Rectal smooth muscle tissue (tissue), 1 donor: Measurements from ENCODE around the gene HTT-AS.

Source experiments
- H3K27ac ChIP-seq: one replicate; pipeline ENCODE4 v1.7.0; 2013; ENCODE audit warnings: low read depth, low read length, inconsistent platforms
- H3K27me3 ChIP-seq: one replicate; pipeline ENCODE4 v1.7.0; 2013; ENCODE audit warnings: low read length; ENCODE audit not compliant: control insufficient read depth, insufficient read depth
- H3K36me3 ChIP-seq: one replicate; pipeline ENCODE4 v1.7.0; 2013; ENCODE audit warnings: low read length; ENCODE audit not compliant: control insufficient read depth, insufficient read depth
- H3K4me1 ChIP-seq: one replicate; pipeline ENCODE4 v1.7.0; 2013; ENCODE audit warnings: low read length; ENCODE audit not compliant: control insufficient read depth, insufficient read depth
- H3K4me3 ChIP-seq: one replicate; pipeline ENCODE4 v1.7.0; 2013; ENCODE audit warnings: low read length
- H3K9ac ChIP-seq: one replicate; pipeline ENCODE4 v1.7.0; 2013; ENCODE audit warnings: low read length

HTT-AS gene

DNA sequence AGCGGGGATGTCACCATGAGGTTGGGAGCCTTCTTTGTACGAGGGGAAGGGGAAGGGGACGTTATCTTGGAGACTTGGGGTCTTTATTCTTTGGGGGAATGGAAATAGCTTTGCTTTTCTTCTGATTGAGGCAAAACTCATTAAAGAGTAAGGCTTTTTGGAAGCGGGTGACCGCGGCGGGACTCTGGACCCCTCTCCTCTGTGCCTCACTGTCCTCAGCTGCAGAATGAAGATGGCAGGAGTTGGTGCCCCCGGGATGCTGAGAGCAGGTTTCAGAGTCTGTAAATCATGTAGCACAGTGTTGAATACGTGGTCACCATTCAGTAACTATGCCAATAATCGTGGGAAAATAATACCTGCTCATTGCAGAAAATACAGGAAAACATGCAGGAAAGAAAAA is 32.1 kb downstream of the HTT-AS start:
- H3K27me3 ChIP-seq: no peaks in the 10 kb centered on the region
- H3K4me3 ChIP-seq: peak overlapping the region; percentile 65
- H3K9ac ChIP-seq: no peak overlapping the region
- peaks cover 5% of the 10 kb centered on the region for H3K4me1 ChIP-seq
- H3K27ac ChIP-seq: no peak overlapping the region
- H3K36me3 ChIP-seq: no peaks in the 10 kb centered on the region

DNA sequence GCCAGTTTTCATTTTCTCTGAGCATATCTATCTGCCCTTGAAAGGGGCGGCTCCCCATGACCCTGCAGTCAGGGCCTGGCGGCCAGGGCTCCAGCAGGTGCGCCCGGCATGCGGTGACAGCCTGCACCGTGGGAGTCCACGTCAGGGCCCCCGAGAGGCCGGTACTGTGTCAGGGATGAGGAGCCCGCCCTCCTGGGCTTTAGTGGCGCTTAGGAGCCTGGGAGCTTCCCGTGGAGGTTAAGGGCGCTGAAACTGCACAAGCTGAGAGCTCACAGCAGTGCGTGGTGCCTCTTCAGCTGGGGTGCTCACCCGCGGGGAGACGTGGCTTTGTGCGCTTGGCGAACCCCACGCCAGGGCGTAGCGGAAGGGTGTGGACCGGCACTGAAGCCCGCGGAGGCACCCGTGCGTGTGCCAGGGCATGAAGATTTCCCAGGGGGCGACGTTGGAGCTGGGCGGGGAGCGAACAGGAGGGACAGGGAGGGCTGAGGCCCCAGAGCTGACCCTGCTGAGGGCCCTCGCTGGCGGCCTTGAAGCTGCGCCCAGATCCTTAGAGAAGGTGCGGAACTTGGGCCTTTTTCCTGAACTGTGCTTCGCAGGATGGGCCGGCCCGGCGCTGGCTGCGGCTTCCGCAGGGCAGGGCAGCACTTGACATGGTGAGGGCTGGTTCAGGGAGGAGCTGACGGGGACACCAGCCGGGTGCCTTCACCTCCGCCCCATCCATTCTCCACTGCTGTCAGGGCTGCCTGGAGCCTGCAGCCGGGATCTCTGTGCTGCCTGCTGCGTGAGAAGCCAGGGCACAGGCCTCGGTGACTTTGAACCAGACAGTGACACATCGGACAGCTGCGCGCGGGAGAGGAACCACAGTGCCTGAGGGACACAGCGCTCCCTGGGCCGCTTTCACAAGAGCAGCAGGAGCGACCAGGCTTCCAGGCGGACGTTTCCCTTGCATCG is 32.9 kb downstream of the HTT-AS start:
- H3K4me3 ChIP-seq: peak overlapping the region; percentile 65
- H3K4me1 ChIP-seq: peaks cover 5% of the 10 kb centered on the region
- H3K27ac ChIP-seq: no peak overlapping the region
- H3K27me3 ChIP-seq: no peaks in the 10 kb centered on the region
- peak overlapping the region; percentile 60 for H3K9ac ChIP-seq
- no peaks in the 10 kb centered on the region for H3K36me3 ChIP-seq

DNA sequence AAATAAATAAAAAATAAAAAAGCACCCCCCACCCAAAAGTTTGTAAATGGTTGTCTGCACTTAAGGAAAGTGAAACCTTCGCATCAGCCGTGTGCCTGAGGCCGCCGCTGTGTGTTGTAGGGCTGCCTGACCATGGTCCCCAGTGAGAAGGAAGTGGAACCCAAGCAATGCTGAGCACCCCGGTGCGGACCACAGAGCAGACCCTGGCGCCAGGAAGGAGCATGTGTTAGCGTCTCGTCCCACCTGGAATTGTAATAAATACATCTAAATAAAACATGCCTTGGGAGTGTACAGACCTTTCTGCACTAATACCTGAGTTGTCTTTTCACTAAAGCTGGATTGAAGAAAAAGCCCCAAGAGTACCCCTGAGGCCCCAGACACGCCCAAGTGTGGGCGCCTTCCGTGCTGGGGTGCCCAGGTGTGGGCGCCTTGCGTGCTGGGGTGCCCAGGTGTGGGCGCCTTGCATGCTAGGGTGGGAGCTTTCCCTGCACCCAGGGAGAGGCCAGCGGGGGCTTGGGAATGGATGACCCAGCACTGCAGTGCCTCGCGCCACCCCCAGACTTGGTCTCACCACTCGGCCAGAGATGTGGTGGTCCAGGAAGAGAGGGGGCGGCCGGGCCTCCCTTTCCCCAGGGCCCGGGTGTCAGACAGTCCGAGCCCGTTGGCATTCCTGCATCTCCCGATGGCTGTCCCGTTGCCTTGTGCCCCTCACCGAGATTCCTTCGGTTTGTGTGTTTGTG is 33.7 kb downstream of the HTT-AS start:
- Histone ChIP-seq H3K4me1 (peaks cover 5% of the 10 kb centered on the region), H3K4me3 (peak overlapping the region; percentile 65), H3K36me3 (no peaks in the 10 kb centered on the region), H3K27me3 (no peaks in the 10 kb centered on the region), H3K27ac (no peak overlapping the region), H3K9ac (no peak overlapping the region)

DNA sequence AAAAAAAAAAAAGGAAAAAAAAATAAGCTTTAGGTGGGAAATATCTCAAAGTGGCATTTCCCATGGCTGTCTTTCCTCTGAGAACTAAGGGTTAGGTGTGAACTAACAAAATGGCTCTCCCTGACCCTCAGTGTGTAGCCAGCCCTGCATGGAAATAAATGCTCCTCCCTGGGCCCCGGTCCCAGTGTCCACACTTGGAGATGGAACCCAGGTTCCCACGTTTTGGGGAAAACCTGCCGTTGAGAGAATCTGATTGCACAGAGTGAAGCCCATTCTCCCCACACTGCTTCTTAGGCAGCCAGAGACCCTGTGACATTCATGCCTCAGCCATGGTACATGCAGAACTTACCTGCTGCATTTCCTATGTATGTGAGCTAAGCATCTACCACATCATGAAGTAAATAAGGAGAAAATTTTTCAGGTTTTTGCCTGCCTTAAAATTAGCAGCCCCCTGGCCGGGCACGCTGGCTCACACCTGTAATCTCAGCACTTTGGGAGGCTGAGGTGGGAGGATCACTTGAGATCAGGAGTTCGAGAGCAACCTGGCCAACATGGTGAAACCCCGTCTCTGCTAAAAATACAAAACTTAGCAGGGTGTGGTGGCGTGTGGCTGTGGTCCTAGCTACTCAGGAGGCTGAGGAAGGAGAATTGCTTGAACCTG is 34.5 kb downstream of the HTT-AS start:
- Histone ChIP-seq H3K4me3 (no peak overlapping the region), H3K9ac (no peak overlapping the region), H3K4me1 (peaks cover 5% of the 10 kb centered on the region), H3K36me3 (no peaks in the 10 kb centered on the region), H3K27me3 (no peaks in the 10 kb centered on the region), H3K27ac (no peak overlapping the region)

DNA sequence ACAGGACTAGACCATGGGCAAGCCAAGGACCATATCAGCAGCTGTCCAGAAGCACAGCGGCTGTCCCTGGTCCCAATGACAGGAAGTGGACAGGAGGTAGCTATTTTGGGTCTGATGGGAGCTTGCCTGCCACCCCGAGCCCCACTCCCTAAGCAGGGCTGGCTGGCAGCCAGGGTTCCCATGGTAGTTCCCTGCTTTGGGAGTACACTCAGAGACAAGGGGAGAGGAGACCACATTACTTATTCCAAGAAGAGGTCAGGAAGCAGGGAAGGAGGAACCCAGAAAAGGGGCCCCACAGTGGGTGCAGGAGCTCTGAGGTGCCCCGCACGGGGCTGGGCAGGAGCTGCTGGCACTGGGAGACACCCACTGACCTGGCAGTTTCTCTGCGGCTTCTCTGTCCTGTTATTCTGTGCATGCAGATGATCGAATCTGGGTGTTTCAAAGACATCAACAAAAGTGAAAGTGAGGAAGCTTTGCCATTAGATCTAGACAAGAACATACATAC is 36.3 kb downstream of the HTT-AS start:
- Histone ChIP-seq H3K27ac (no peak overlapping the region), H3K4me1 (peaks cover 5% of the 10 kb centered on the region), H3K4me3 (peak overlapping the region; percentile 50), H3K36me3 (no peaks in the 10 kb centered on the region), H3K9ac (no peak overlapping the region), H3K27me3 (no peaks in the 10 kb centered on the region)

DNA sequence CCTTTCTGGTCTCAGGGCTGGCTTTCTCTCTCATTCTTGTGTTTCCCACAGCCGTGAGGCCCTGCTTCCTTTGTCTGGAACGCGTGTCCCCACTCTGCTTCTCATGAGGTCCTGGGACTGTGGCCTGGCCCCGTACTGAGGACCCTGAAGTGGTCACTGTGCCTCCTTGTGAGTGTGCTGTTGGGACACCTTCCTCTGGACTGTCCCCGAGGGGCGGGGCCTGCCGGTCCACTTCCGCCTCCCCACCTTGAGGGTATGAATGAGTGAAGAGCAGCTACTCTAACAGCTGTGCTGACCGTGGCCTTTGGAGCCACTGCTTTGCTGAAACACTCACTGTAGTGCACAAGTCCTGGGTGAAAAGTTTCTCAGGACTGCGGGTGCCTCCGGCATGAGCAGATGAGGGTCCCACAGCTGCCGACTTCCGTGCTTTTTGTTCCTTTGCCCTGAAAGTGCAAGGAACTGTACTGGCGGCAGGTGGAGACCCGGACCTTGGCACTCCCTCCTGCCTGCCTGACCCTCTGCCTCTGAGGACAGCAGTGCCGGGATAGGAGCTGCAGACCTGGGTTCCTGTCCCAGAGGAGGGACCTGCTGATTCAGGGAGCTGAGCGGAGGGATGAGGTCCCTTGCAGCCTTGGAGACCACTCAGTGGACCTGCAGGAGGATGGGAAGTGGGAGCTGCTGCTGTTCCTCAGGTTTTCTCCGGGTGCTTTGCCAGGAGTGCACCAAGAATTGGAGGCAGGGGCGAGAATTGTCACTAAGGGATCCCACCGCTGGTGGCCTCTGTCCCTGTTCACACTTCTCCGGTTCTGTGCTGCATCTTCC is 38.0 kb downstream of the HTT-AS start:
- H3K36me3 ChIP-seq: no peaks in the 10 kb centered on the region
- no peak overlapping the region for H3K27ac ChIP-seq
- peaks cover 5% of the 10 kb centered on the region for H3K4me1 ChIP-seq
- H3K9ac ChIP-seq: no peak overlapping the region
- no peak overlapping the region for H3K4me3 ChIP-seq
- no peaks in the 10 kb centered on the region for H3K27me3 ChIP-seq

DNA sequence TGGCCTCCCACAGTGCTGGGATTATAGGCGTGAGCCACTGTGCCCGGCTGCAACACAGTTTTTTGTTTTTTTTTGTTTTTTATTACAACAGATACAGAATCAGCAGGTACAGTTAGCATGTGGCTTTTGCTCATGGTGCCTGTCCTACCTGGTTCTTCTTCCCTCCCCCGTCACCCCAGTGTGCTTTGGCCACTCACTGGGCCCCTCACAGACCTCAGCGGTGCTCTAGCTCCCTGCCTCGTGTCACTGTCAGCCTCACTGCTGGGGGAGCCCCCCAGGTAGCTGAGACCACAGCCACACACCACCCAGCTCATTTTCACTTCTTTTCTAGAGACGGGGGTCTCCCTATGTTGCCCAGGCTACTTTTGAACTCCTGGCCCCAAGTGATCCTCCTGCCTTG is 38.7 kb downstream of the HTT-AS start:
- H3K27ac ChIP-seq: no peak overlapping the region
- peaks cover 5% of the 10 kb centered on the region for H3K4me1 ChIP-seq
- no peak overlapping the region for H3K4me3 ChIP-seq
- H3K27me3 ChIP-seq: no peaks in the 10 kb centered on the region
- H3K9ac ChIP-seq: no peak overlapping the region
- no peaks in the 10 kb centered on the region for H3K36me3 ChIP-seq

DNA sequence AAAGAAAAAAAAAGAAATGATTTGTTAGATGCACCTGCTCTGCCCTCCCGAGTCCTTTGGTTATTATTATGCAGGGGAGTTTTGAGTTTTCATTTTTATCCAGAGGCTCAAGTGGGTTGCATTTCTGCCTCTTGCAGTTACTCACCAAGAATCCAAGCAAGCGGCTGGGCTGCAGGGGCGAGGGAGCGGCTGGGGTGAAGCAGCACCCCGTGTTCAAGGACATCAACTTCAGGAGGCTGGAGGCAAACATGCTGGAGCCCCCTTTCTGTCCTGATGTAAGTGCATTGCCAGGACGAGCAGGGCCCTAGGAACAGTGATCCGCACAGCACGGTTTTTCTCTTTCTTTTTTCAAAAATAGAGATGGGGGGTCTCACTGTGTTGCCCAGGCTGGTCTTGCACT is 39.1 kb downstream of the HTT-AS start:
- Histone ChIP-seq H3K27ac (no peak overlapping the region), H3K9ac (no peak overlapping the region), H3K27me3 (no peaks in the 10 kb centered on the region), H3K4me1 (peaks cover 5% of the 10 kb centered on the region), H3K4me3 (no peak overlapping the region), H3K36me3 (no peaks in the 10 kb centered on the region)

DNA sequence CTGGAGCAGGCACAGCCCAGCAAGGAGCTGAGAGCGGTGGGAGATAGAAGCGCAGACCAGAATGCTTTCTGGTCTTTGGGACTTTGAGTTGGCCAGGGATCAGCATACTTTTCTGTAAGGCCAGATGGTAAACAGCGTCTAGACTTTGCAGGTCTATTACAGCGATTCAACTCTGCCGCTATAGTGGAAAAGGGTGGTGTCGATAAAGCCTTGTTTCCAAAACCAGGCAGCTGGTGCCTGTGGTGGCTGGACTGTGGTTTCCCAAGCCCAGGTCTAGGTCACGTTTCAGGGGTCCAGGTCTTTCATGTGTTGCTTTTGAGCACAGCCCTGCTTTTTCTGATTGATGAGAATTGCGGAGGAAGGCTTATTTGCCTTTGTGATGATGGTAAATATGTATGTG is 40.1 kb downstream of the HTT-AS start:
- Histone ChIP-seq H3K27me3 (no peaks in the 10 kb centered on the region), H3K36me3 (no peaks in the 10 kb centered on the region), H3K4me1 (peaks cover 5% of the 10 kb centered on the region), H3K27ac (no peak overlapping the region), H3K4me3 (no peak overlapping the region), H3K9ac (no peak overlapping the region)

DNA sequence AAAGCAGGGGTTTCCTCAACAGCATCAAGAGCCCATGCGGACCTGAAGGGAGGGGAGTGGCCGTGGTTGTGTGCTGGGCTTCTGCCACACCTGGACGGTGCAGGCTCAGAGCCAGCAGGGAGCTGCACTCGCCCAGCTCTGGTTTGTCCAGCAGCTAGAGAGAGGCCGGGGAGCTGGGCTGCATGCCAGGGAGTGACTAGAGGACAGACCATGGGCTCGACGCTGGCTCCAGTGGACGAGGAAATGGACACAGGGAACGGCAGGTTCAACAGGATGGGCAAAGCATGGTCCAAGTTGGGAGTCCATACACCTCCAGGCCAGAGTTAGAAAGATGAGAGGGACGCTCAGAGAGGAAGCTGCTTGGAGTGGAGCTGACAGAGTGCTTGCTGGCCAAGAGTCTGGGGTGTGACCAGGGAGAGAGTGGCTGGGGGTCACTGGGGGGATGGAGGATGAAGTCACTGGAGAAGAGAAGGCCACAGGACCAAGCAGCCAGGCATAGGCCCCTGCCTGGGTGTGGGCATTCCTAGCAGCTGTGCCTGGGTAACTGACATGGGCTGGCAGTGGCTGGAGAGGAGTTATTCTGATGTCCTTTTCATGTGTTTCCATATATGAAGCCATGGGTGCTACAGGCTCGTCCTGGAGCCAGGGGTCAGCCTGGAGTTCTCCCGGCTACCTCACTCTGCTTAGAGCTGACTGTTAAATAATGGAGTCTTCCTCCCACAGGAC is 42.8 kb downstream of the HTT-AS start:
- Histone ChIP-seq H3K4me1 (no peaks in the 10 kb centered on the region), H3K4me3 (no peak overlapping the region), H3K27me3 (no peaks in the 10 kb centered on the region), H3K27ac (no peak overlapping the region), H3K9ac (no peak overlapping the region), H3K36me3 (no peaks in the 10 kb centered on the region)

DNA sequence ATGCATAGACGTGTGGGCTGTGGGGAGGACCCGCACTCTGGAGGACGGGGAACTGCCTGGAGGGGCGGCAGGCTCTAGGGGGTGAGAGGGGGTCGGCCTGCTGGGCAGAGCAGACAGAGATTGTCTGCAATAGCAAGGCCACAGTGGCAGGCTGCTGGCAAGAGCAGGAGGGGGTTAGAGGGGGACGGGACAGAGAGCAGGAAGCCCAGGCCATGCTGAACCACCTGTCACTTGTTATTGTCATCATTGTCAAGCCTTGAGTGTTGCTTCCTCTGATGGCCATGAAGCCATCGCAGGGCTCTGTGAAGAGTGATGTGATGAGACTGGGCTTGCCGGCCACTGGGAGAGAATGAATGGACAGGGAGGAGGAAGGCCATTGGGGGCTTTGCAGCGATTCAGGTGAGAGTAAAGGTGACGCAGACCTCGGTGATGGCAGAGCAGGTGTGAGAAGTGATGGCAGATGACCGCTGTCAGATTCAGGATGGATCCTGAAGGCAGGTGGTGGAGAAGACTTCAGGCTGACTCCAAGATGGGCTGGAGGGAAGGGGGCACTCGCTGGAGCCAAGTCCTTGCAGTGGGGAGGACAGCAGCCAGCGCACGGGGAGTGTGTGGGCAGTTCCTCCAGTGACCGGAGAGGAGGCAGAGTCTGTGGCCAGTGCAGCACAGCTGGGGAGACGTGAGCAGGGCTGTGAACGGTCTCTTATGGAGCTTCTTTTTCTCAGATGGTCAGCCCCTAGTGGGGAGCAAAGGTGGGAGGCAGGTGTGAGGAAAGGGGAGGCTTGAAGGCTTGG is 43.6 kb downstream of the HTT-AS start:
- H3K27me3 ChIP-seq: no peaks in the 10 kb centered on the region
- H3K36me3 ChIP-seq: no peaks in the 10 kb centered on the region
- H3K9ac ChIP-seq: no peak overlapping the region

More for the DNA sequence above, 43.6 kb downstream of the HTT-AS start:
- no peaks in the 10 kb centered on the region for H3K4me1 ChIP-seq
- no peak overlapping the region for H3K27ac ChIP-seq
- H3K4me3 ChIP-seq: no peak overlapping the region
